Fibroblast of gingiva (primary cell): ENCODE data around the gene ZNF598.
"Not testable (repeated sequence)": the region's sequence is repeated elsewhere in the genome, so short reads cannot be mapped to it uniquely, and the experiment has no call there.

Experiments
- DNase-seq: peaks from one replicate; pipeline ENCODE4 v3.0.0-alpha.2; 2011; ENCODE audit warnings: low read depth

The ZNF598 gene

GRCh38 chr16:1958143-1958491 lies 51.5 kb downstream of the ZNF598 start:
- DNase-seq = not testable (repeated sequence)

- not testable (repeated sequence) for DNase-seq
Measured at GRCh38 chr16:1957434-1958142, 52.0 kb downstream of the ZNF598 start.

- no peak for DNase-seq
Measured at GRCh38 chr16:1953734-1954133, 55.9 kb downstream of the ZNF598 start.

- no peak for DNase-seq
Measured at GRCh38 chr16:1950559-1950958, 59.1 kb downstream of the ZNF598 start.

- no peak for DNase-seq
Measured at GRCh38 chr16:1950047-1950446, 59.6 kb downstream of the ZNF598 start.

- no peak for DNase-seq
Measured at GRCh38 chr16:1949507-1949906, 60.1 kb downstream of the ZNF598 start.
